MCF 10A (cell line): ENCODE measurements around the gene PLEKHA5. TPM values are rescaled to one million over a fixed set of nuclear protein-coding genes. Genes with fewer than 3 reads are reported as not detected.
"Not testable (repeated sequence)": the region's sequence is repeated elsewhere in the genome, so short reads cannot be mapped to it uniquely, and the experiment has no call there.

Experiments
- BruUV-seq: library from RNA; stranded (reverse); fragments of 400-500 nt; replicated peaks from 2 replicates; lab custom pipeline; 2021; lab: Mats Ljungman, UMichigan
- CTCF ChIA-PET: fragments of 300-600 bp; sonication (Branson Sonifier 250); formaldehyde crosslinking; extraction: SDS; loops from one replicate; lab custom pipeline; 2021; ENCODE audit warnings: antibody characterized with exemption, inconsistent platforms; lab: Yijun Ruan, JAX
- POLR2A ChIA-PET: fragments of 300-600, 350-650 bp; sonication (Branson Sonifier 250); formaldehyde crosslinking; extraction: SDS; loops from one replicate; lab custom pipeline; 2020; ENCODE audit warnings: antibody characterized with exemption, inconsistent platforms; lab: Yijun Ruan, JAX
- DNase-seq: peaks from one replicate; pipeline ENCODE4 v3.0.0-alpha.2; 2018; ENCODE audit not compliant: unreplicated experiment
- H3K27ac Mint-ChIP-seq: one replicate; pipeline ENCODE4 v1.8.0; 2022; ENCODE audit warnings: mild to moderate bottlenecking, low read depth, mixed read lengths; ENCODE audit not compliant: unreplicated experiment
- H3K27me3 Mint-ChIP-seq: one replicate; pipeline ENCODE4 v1.8.0; 2022; ENCODE audit warnings: mixed read lengths; ENCODE audit not compliant: insufficient read depth, unreplicated experiment
- H3K36me3 Mint-ChIP-seq: one replicate; pipeline ENCODE4 v1.8.0; 2022; ENCODE audit warnings: mild to moderate bottlenecking, moderate library complexity, mixed read lengths; ENCODE audit not compliant: insufficient read depth, unreplicated experiment
- H3K4me1 Mint-ChIP-seq: one replicate; pipeline ENCODE4 v1.8.0; 2022; ENCODE audit warnings: mixed read lengths; ENCODE audit not compliant: insufficient read depth, unreplicated experiment
- H3K4me3 Mint-ChIP-seq: one replicate; pipeline ENCODE4 v1.8.0; 2022; ENCODE audit warnings: mild to moderate bottlenecking, moderate library complexity, mixed read lengths; ENCODE audit not compliant: unreplicated experiment
- H3K9me3 Mint-ChIP-seq: one replicate; pipeline ENCODE4 v1.8.0; 2022; ENCODE audit warnings: mixed read lengths; ENCODE audit not compliant: unreplicated experiment
- intact Hi-C: fragments of 100-400 bp; cut with micrococcal nuclease; formaldehyde crosslinking; loops from 2 replicates; pipeline ENCODE4 v1.14.1; 2022
- total RNA-seq: library from RNA; stranded (reverse); gene quantifications from 2 replicates; pipeline ENCODE4 v1.2.3, GENCODE V29; 2022
- TF ChIP-seq, protein P1 (sequence below): fragments of 200-600 bp; IDR thresholded peaks from one replicate; pipeline ENCODE4 v1.8.0; 2022; ENCODE audit warnings: antibody characterized with exemption, mild to moderate bottlenecking; ENCODE audit not compliant: unreplicated experiment

Gene PLEKHA5
- total RNA-seq, 1 experiment from 2014 or later, result 25.2 TPM

- DNase-seq, result no peak
- no peaks in the 10 kb centered on the region for H3K27me3 Mint-ChIP-seq
- no TSS peak for BruUV-seq
- H3K36me3 Mint-ChIP-seq, result peaks cover 1% of the 10 kb centered on the region
- no peak overlapping the region for H3K27ac Mint-ChIP-seq
- ChIA-PET POLR2A (no interaction called here), CTCF (interaction anchor here (1.4 kb wide), 1 partner anchor 18 kb away, joined by 6 read pairs; no protein-coding TSS in a partner anchor)
- intact Hi-C loops, result no loop called here
- TF ChIP-seq, protein P1, sequence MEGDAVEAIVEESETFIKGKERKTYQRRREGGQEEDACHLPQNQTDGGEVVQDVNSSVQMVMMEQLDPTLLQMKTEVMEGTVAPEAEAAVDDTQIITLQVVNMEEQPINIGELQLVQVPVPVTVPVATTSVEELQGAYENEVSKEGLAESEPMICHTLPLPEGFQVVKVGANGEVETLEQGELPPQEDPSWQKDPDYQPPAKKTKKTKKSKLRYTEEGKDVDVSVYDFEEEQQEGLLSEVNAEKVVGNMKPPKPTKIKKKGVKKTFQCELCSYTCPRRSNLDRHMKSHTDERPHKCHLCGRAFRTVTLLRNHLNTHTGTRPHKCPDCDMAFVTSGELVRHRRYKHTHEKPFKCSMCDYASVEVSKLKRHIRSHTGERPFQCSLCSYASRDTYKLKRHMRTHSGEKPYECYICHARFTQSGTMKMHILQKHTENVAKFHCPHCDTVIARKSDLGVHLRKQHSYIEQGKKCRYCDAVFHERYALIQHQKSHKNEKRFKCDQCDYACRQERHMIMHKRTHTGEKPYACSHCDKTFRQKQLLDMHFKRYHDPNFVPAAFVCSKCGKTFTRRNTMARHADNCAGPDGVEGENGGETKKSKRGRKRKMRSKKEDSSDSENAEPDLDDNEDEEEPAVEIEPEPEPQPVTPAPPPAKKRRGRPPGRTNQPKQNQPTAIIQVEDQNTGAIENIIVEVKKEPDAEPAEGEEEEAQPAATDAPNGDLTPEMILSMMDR, result no peak
- H3K9me3 Mint-ChIP-seq, result no peaks in the 10 kb centered on the region
- H3K4me3 Mint-ChIP-seq, result no peak overlapping the region
- peaks cover 8% of the 10 kb centered on the region for H3K4me1 Mint-ChIP-seq
These were observed 39.1 kb downstream of the PLEKHA5 start for GRCh38 chr12:19168644-19169043.

- Mint-ChIP-seq H3K9me3 (no peaks in the 10 kb centered on the region), H3K27ac (no peak overlapping the region), H3K27me3 (no peaks in the 10 kb centered on the region), H3K4me3 (no peak overlapping the region), H3K36me3 (no peaks in the 10 kb centered on the region), H3K4me1 (peaks cover 5% of the 10 kb centered on the region)
- POLR2A ChIA-PET, result no interaction called here
- TF ChIP-seq, protein P1, result no peak
- no peak for DNase-seq
- intact Hi-C loops, result no loop called here
- CTCF ChIA-PET, result interaction anchor here (1.4 kb wide), 1 partner anchor 18 kb away, joined by 6 read pairs; no protein-coding TSS in a partner anchor
- no TSS peak for BruUV-seq
These were observed 39.7 kb downstream of the PLEKHA5 start for GRCh38 chr12:19169222-19169621.

DNA sequence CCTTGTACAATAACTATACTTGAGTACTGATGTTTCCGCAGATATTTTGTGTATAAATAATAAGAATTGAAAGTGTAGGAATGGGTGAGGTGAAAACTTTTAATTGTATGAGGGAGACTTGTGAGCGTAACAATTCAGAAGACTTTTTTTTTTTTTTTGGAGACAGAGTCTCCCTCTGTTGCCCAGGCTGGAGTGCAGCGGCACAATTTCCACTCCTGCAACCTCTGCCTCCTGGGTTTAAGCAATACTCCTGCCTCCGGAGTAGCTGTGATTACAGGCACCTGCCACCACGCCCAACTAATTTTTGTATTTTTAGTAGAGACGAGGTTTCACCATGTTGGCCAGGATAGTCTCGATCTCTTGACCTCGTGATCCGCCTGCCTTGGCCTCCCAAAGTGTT lies 40.8 kb downstream of the PLEKHA5 start:
- H3K9me3 Mint-ChIP-seq, H3K4me1 Mint-ChIP-seq, H3K36me3 Mint-ChIP-seq, DNase-seq, H3K4me3 Mint-ChIP-seq, H3K27ac Mint-ChIP-seq, intact Hi-C loops, H3K27me3 Mint-ChIP-seq, BruUV-seq: not testable (repeated sequence)
- ChIA-PET POLR2A (interaction anchor here (1.0 kb wide), 1 partner anchor 10 kb away, joined by 3 read pairs; no protein-coding TSS in a partner anchor), CTCF (interaction anchor here (0.7 to 1.8 kb wide), 2 partner anchors 16 to 316 kb away, joined by 4 to 9 read pairs; no protein-coding TSS in a partner anchor)

DNA sequence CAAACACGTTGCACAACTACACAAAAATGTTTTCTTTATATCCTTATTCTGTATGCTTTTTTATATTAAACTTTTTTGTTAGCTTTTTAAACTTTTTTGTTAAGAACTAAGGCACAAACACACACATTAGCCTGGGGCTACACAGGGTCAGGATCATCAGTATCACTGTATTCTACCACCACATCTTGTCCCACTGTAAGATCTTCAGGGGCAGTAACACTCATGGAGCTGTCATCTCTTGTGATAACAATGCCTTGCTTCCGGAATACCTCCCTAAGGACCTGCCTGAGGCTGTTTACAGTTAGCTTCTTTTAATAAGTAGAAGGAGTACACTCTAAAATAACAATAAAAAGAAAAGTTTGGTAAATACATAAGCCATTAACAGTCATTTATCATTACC lies 42.2 kb downstream of the PLEKHA5 start:
- no peaks in the 10 kb centered on the region for H3K27me3 Mint-ChIP-seq
- H3K4me1 Mint-ChIP-seq, result no peaks in the 10 kb centered on the region
- intact Hi-C loops, result no loop called here
- TF ChIP-seq, protein P1, result no peak
- ChIA-PET POLR2A (interaction anchor here (0.7 to 1.3 kb wide), 3 partner anchors 14 to 906 kb away, joined by 3 read pairs; no protein-coding TSS in a partner anchor), CTCF (interaction anchor here (1.0 to 1.8 kb wide), 3 partner anchors 11 to 14 kb away, joined by 3 to 9 read pairs (median 4); no protein-coding TSS in a partner anchor)
- H3K27ac Mint-ChIP-seq, result no peak overlapping the region
- H3K4me3 Mint-ChIP-seq, result no peak overlapping the region
- DNase-seq, result no peak
- H3K9me3 Mint-ChIP-seq, result no peaks in the 10 kb centered on the region
- BruUV-seq, result no TSS peak
- peaks cover 1% of the 10 kb centered on the region for H3K36me3 Mint-ChIP-seq
